GM23338 (cell line): Measurements from ENCODE around the gene APOD.
"Not testable (repeated sequence)": the region's sequence is repeated elsewhere in the genome, so short reads cannot be mapped to it uniquely, and the experiment has no call there.

Source experiments
- EZH2 ChIP-seq: fragments of 200-600 bp; sonication (generic); IDR thresholded peaks from one replicate; pipeline ENCODE4 v1.8.0; 2017; ENCODE audit warnings: antibody characterized with exemption, mild to moderate bottlenecking, low read depth; ENCODE audit not compliant: unreplicated experiment
- EZH2phosphoT487 ChIP-seq: fragments of 200-600 bp; sonication (generic); IDR thresholded peaks from one replicate; pipeline ENCODE4 v1.8.1; 2018; ENCODE audit warnings: antibody characterized with exemption; ENCODE audit not compliant: unreplicated experiment
- JUNB ChIP-seq: IDR thresholded peaks from one replicate; pipeline ENCODE4 v1.6.1; 2016; ENCODE audit warnings: antibody characterized with exemption; ENCODE audit not compliant: unreplicated experiment
- POLR2AphosphoS5 ChIP-seq: IDR thresholded peaks from 2 replicates; pipeline ENCODE4 v1.6.1; 2016; ENCODE audit warnings: antibody characterized with exemption, low read depth
- TF ChIP-seq, protein P1 (sequence below), 2 experiments: fragments of 200-600 bp in 1 of 2; sonication (generic) in 1 of 2; conservative IDR thresholded peaks; 2 replicates each; pipeline versions ENCODE4 v1.5.1 to v1.6.1; 2016 to 2017; ENCODE audit warnings: antibody characterized with exemption in 2 of 2, low read depth in 2 of 2, mild to moderate bottlenecking in 2 of 2, moderate library complexity in 1 of 2
- TF ChIP-seq, protein P2 (sequence below): IDR thresholded peaks from one replicate; pipeline ENCODE4 v1.6.1; 2018; ENCODE audit warnings: antibody characterized with exemption; ENCODE audit not compliant: unreplicated experiment

DNA sequence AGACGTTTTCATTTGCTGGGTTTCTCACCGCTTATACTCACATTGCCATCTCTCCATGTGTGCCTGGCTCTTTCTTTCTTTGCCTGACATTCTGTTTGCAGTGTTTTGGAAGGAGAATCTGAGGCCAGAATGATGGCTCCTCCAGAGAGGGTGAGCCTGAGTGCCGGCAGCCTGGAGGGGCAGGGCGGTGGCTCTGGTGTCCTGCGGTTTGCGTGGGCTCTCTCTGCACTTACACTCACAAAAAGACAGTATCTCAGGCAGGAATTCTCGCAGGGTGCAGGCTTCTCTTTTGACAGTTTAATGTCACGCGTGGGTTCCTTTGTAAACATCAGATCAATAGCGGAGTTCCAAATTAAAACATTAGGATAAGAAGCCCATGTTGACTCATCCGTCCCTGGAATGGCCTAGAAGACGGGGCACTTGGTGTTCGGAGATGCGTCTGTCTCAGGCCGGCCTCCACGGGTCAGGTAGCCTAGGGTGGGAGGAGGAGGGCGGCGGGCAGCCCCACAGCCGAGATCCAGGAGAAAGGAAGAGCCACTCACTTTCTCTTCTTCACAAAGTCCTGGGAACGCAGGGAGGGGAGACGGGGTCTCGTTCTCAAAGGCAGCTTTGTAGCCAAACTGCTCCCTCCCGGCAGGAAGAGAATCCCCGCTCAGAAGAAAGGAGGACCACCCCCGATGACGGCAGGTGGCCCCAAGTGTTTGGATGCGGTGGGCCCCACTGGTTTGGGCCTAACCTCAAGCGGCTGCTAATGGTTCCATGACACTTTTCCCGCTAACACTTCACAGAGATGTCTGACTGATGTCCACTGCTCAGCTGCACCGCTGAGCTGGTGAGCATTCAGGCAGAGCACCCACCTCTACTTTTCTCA is 44.0 kb upstream of the APOD start:
- TF ChIP-seq, protein P1, sequence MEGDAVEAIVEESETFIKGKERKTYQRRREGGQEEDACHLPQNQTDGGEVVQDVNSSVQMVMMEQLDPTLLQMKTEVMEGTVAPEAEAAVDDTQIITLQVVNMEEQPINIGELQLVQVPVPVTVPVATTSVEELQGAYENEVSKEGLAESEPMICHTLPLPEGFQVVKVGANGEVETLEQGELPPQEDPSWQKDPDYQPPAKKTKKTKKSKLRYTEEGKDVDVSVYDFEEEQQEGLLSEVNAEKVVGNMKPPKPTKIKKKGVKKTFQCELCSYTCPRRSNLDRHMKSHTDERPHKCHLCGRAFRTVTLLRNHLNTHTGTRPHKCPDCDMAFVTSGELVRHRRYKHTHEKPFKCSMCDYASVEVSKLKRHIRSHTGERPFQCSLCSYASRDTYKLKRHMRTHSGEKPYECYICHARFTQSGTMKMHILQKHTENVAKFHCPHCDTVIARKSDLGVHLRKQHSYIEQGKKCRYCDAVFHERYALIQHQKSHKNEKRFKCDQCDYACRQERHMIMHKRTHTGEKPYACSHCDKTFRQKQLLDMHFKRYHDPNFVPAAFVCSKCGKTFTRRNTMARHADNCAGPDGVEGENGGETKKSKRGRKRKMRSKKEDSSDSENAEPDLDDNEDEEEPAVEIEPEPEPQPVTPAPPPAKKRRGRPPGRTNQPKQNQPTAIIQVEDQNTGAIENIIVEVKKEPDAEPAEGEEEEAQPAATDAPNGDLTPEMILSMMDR (conservative IDR thresholded peaks at IDR 0.05; ENCODE audit: low read depth in 2 of 2): not testable (repeated sequence)
- TF ChIP-seq JUNB, EZH2, POLR2AphosphoS5, EZH2phosphoT487: not testable (repeated sequence)
- TF ChIP-seq, protein P2, sequence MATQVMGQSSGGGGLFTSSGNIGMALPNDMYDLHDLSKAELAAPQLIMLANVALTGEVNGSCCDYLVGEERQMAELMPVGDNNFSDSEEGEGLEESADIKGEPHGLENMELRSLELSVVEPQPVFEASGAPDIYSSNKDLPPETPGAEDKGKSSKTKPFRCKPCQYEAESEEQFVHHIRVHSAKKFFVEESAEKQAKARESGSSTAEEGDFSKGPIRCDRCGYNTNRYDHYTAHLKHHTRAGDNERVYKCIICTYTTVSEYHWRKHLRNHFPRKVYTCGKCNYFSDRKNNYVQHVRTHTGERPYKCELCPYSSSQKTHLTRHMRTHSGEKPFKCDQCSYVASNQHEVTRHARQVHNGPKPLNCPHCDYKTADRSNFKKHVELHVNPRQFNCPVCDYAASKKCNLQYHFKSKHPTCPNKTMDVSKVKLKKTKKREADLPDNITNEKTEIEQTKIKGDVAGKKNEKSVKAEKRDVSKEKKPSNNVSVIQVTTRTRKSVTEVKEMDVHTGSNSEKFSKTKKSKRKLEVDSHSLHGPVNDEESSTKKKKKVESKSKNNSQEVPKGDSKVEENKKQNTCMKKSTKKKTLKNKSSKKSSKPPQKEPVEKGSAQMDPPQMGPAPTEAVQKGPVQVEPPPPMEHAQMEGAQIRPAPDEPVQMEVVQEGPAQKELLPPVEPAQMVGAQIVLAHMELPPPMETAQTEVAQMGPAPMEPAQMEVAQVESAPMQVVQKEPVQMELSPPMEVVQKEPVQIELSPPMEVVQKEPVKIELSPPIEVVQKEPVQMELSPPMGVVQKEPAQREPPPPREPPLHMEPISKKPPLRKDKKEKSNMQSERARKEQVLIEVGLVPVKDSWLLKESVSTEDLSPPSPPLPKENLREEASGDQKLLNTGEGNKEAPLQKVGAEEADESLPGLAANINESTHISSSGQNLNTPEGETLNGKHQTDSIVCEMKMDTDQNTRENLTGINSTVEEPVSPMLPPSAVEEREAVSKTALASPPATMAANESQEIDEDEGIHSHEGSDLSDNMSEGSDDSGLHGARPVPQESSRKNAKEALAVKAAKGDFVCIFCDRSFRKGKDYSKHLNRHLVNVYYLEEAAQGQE: not testable (repeated sequence)
